GM19239 (cell line): Measurements from ENCODE around the gene INTS1.
A peak's percentile ranks its signal among the peaks of the same experiment; 100 is the strongest.

Source experiments
- DNase-seq: peaks from one replicate; pipeline ENCODE4 v3.0.0; 2011; ENCODE audit warnings: low spot score; ENCODE audit not compliant: insufficient read length
- FAIRE-seq: peaks from 2 replicates; lab custom pipeline; 2011; peaks lifted over from hg19 to GRCh38; lab: Jason Lieb, UNC

Gene INTS1

DNA sequence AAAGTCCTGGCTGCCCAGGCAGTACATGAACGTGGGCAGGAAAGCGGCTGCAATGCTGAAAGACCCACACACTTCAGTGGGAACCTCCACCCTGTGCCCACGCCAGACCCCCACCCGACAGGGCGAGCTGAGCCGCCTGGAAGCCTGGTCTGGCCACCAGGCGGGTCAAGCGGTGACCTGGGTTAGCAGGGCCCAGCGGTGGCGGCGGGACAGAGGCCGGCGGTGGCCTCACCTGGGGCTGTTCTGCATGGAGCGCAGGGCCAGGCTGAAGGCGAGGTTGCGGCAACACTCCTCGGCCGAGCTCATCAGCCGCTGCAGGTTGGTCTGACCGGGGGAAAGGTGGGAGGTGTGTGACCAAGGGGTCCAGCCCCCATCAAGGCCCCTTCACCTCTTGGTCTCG lies 33.3 kb downstream of the INTS1 start:
- FAIRE-seq = no peak
- DNase-seq = no peak

DNA sequence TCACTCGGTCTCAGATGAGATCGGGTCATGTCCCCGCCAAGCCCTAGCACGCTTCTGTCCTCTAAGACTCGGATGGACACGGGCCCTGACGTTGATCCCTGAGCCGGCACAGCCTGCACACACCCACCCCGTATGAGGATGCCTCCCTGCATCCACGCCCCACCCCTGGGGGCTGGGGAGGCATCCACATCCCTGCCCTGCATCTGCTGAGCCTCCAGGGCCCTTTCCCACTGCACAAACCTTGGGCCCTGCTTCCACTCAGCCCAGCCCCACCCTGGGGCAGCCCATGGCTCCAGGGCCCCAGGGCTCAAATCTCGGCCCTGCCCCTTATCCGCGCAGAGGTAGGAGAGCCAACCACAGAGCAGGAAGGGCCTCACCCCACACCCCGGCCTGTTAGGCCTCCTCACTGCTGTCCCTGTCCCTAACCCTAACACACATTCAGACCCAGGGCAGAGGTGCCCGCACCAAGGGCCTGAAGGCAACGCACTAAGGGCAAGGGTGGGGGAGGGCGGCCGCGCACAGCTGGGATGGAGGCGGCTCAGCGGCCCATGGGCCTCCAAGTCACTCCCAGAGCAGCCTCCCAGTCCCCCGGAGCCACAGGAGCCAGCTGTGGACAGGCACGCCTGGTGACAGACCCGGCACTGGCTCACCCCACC lies 35.4 kb downstream of the INTS1 start:
- DNase-seq (no peak), FAIRE-seq (no peak)

DNA sequence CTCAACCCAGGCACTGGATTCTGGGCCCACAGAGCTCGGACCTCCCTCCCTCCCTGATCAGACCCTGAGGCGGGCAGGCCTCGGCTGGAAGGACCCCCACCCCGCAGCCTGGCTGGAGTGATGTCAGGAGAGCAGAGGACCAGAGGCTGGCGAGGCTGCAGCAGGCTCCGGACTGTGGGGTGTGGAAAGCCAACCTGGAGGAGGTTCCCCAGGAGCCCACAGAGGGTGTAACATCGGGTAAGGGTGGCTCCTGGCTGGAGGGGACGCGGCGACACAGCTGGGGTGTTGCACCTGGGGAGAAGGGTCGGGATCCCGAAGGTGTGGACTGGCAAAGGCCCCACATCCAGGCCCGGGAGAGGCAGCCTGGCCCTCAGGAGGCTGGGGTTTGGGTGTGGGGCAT lies 36.0 kb downstream of the INTS1 start:
- FAIRE-seq (no peak), DNase-seq (no peak)

DNA sequence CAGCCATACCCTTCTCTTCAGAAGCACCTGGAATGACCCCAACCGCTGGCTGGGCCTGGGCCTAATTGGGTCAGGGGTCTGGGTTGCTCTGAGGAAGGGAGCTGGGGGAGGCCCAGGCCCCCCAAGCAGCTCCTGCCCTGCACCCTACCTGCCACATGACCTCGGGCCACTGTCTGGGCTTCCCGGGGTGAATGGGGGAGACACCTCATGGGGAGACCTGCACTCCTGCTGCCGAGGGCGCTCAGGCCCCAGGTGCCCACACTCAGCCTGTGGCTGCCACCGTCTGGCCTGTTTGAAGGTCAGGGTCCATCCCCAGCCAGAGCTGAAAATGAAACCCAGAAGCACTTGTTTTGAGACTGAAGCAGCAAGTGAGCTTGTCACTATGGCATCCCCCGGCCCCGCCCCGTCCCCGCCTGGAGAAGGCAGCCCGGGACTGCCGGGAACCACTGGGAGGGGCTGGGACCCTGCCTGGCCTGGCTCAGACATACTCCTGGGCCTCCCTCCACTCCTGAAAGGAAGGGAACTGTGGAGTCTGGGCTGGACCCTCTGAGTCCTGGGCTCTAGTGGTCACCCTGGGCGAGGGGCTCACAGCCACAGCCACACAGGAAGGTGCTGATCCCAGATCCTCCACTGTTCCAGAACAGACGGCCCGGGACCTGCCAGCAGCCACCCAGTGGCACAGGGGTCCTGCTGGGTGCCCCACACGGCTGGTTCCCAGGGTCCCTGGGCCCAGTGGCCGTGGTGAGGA lies 37.5 kb downstream of the INTS1 start:
- DNase-seq (no peak), FAIRE-seq (no peak)

DNA sequence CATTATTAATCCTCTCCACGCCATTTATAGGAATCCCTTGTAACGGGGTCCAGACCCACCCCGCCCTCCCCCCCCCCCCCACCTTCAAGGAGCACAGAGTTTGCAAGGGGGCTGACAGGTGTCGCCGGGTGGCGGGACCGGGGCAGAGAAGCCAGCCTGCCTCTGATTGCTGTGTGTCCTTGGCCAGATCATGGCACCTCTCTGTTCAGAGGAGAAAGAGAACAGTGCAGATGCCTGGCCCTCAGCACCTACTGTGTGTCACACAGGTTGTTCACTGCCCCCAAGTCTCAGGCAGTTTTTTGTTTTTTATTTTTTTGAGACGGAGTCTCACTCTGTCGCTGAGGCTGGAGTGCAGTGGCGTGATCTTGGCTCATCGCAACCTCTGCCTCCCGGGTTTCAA lies 39.5 kb downstream of the INTS1 start:
- FAIRE-seq (no peak), DNase-seq (no peak)

DNA sequence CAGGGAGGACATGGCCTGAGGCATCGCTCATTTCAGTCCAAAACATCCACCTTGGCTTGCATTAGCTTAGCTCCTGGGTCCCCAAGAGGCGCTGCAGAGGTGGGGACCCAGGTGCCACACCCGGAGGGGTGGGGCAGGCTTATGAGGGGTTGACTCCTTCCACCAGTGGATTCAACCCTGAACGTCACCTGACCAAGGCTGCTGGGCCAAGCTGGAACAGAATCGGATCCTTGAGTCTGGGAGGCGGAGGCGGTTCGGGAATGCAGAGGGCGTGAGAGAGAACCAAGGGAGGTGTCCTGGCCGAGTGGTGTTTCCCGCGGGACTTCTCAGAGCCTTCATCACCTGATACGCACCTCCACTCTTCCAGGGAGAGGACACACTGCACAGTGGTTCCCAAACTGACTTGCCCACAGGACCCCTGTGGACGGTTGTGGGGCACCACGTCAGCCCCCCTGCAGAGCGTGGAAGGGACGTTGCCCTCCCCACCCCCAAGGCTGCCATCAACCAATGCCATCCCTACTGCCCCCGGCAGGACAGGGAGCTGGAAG lies 40.4 kb downstream of the INTS1 start:
- FAIRE-seq = no peak
- DNase-seq = no peak

DNA sequence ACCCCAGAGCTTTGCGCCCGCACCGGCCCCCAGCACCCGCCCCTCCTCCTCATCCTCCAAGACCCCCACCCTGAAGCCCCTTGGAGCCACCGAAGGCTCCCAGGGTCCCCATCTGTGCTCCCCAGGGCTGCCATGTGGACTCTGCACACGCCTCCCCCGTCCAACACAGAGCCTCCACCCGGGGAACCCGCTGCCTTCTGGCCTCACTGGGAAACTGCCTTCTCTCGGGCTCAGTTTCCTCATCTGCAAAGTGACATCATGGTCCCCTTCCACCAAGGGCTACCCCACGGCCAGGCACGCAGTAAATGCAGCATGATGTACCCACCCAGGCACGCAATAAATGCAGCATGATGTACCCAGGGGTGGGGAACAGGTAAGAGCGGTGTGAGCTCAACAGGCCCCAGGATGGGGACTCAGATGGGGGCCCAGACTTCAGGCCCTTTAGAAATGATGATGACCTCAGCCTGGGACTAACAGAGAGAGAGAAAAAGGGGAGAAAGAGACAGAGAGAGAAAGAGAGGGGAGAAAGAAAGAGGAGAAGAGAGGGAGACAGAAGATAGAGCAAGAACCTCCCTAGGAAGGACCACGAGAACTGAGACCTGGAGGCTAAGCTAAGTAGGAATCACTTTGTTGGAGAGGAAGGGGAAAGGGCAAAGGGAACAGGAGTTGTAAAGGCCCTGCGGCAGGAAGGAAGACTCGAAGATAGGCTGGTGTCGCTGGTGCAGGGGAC lies 42.4 kb downstream of the INTS1 start:
- DNase-seq = no peak
- FAIRE-seq = no peak

DNA sequence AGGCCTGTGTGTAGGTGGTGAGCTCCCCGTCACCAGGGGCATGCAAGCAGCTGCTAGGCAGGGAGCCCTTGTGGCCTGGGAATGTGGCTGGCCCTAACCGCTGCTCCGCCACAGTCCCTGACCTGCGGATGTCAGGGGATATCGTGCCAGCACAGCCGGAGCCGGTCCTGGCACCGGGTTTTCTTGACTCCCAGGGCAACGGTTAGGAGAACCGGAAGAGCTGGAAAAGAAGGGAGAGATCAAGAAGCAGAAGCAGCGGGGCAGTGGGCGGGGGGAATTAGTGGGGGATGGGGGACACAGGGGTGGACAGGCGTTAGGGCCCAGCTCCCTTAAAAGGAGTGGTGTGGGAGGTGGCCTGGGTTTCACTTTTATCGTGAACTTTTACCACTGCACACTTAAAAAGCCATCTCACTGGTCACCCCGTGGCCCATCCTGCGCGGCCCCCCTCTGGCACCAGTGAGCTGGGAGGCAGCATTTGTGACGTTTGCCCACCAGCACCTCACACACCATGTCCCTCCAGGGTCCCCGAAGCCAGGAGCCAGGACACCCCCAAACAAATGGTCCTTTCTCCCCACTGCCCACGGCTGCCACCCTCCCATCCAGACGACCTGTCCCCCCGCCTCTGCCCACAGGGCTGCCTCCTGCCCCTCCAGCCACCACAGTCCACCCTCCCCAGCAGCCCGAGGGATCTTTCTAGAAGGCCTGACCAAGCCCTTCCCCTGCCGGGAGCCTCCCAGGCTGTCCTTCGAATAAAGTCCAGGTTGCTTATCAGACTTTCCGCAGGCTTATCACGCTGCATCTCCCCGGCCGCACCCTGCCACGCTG lies 43.2 kb downstream of the INTS1 start:
- FAIRE-seq = no peak

DNA sequence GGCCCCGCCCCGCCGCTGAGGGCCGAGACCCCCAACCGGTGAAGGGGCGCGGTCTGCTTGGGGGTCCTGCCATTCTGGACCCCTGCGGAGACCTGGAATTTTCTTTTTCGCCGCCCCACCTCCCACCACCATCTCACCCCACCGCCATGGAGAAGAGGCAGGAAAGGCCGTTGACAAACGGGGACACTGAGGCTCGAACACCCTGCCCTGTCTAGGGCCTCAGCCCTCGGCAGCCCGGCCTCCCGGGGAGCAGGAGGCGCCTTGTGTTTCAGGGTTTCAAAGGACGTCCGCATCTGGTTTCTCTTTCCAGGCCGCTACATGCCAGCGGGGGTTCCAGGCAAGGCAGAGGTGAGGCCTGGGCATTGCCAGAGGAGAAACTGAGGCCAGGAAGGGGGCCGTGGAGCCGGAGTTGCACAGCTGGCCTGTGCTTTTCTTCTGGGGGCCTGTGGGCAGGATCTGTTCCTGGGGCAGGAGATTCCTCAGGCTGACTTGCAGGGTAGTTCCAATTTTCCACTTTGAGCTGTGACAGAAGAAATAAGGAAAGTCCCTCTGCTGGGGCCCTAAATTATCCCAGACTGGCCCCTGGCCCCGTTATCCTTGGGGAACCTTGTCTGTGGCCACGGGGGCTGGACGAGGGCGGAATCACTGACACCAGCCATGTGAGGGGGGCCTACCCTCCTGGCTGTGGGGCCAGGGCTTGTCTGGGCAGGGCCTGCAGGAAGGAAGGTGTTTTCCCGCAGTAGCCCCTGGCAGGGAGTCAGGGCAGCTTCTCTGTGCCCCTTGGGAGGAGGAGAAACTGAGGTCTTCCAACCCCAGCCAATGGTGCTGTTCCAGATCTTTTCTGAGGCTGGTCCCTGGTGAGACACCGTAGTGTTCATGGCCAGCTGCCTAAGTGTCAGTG lies 44.0 kb downstream of the INTS1 start:
- FAIRE-seq = no peak
- no peak for DNase-seq

More for the DNA sequence above, 43.2 kb downstream of the INTS1 start:
- DNase-seq = no peak

DNA sequence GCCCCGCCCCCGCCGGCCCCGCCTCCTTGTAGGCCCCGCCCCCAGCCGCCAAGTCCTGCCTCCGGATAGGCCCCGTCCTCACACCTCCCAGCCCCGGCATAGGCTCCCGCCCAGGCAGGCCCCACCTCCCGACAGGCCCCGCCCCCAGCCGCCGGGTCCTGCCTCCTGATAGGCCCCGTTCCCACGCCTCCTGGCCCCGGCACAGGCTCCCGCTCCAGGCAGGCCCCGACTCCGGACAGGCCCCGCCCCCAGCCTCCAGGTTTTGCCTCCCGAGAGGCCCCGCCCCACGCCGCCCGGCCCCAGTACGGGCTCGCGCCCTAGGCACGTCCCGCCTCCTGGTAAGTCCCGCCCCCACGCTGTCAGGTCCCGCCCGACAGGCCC lies 44.7 kb downstream of the INTS1 start:
- FAIRE-seq (peak; percentile 68), DNase-seq (peak; percentile 100)

DNA sequence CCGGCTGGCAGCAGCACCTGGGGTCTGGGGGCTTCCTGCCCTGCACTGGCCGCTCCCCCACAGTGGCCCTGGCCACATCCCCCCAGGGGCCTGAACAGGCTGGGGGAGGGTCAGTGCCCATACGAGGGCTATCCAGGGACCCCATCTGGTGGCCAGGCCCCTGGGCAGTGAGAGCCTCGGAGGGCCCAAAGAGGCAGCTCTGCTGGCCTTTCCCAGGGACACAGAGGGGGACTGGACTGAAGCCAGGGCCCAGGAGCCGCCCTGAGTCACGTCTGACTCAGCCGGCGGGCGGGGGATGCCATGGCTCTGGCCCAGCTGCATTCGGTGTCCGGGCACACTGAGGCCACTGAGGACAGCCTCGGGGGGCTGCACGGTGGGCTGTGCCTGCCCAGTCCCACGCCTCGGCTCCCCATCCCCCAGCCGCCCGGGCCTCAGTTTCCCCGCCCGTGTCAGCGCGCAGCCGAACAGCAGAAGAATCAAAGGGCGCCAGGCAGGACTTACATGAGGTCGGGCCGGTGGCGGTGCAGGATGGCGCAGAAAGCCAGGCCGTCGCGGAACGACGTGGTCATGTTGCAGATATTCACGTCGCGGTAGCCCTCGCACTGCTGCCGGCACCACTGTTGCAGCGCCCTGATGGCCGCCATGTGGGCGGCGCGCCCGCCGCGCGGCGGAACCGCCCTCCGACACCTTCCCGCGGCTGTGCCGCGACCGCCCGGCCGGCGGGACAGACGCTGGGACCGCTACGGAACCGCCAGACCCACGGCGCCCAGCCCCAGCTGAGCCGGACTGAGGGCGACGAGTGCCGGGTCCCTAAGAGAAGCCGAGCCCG lies 45.3 kb downstream of the INTS1 start, which contains the start of gene MICALL2:
Gene MICALL2 (minus strand): TSS at position 788 of the 829 bp plus-strand sequence. CDS start 144 bp downstream, at position 644.
- no peak for DNase-seq
- no peak for FAIRE-seq

DNA sequence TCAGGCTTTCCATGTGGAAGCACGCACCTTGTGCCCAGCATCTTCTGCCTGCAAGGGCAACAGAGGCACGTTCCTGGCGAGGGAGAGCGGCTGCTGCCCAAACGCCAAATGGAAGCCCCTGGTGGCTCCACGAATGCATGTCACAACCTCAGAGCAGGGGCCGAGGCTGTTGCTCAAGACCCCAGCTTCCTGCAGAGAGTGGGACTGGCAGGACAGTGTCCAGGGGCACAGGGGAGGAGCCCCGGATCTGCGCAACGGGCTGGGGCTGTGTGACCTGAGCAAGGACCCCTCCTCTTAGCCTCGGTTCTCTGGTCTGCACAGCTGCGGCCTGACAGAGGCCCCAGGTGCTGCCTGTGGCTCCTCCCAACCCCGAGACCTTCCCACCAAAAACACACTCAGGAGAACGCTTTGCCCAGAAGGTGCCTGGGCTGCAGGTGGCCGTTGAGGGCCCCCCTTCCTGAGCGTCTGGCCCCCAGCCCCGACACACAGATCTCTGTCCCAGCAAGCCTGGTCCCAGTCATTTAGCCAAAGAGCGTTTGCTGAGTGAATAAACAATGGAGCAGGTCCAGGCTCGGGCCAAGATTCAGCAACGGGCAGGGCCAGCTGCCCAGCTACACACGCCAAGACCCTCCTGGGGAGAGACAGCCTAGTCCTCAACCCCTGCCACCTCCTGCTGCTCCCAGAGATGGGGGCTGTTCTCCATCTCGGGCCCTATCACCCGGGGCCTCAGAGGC lies 46.1 kb downstream of the INTS1 start:
- no peak for FAIRE-seq

DNA sequence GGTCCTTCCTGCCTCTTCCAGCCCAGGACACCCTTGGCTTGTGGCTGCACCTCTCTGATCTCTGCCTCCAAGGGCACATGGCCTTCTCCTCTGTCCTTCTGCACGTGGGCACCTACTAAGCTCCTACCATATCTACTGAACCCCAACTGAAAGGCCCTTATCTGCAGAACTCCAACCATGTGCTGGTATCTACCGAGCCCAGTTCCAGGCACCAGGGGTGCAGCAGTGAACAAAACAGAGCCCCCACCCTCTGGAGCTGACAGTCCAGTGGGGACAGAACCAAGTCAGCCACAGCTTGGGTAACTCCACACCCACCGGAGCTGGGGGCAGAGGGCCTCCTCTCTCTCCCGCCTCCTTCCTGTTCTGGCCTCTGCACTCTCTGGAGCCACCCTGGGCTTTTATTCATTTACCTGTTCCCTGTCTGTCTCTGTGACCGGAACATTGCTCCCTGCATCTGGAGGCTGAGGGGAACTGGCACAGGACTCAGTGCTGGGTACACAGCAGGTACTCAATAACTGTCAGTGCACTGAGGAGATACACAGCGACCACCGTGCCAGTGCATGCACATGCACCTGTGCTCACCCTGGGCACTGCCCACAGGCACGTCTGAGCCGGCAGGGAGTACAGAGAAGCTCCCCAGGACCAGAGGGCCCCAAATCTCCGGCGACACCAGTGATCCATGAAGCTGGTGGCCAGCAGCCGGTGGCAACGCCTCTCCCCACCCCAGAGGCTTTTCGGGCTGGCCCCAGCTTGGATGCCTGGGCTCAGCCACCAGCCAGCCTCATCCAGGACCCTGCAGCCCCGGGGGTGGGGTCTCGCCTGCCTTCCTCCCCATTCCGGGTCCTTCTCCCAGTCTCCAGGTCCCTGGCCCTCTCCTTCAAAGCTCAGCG lies 46.9 kb downstream of the INTS1 start:
- no peak for FAIRE-seq

More for the DNA sequence above, 46.1 kb downstream of the INTS1 start:
- no peak for DNase-seq

DNA sequence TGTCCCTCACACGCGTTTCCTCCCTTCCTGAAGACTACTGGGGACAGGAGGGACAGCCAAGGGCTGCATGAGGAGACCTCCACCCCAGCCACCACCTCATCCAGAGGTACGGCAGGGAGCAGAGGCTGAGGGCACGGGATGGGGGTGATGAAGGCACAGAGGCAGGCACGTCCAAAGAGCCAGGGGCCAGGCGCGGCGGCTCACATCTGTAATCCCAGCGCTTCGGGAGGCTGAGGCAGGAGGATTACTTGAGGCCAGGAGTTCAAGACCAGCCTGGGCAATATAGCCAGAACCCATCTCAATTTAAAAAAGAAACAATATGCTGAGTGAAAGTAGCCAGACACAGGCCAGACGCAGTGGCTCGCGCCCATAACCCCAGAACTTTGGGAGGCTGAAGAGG lies 48.2 kb downstream of the INTS1 start:
- FAIRE-seq = no peak
- DNase-seq = no peak

More for the DNA sequence above, 46.9 kb downstream of the INTS1 start:
- no peak for DNase-seq

DNA sequence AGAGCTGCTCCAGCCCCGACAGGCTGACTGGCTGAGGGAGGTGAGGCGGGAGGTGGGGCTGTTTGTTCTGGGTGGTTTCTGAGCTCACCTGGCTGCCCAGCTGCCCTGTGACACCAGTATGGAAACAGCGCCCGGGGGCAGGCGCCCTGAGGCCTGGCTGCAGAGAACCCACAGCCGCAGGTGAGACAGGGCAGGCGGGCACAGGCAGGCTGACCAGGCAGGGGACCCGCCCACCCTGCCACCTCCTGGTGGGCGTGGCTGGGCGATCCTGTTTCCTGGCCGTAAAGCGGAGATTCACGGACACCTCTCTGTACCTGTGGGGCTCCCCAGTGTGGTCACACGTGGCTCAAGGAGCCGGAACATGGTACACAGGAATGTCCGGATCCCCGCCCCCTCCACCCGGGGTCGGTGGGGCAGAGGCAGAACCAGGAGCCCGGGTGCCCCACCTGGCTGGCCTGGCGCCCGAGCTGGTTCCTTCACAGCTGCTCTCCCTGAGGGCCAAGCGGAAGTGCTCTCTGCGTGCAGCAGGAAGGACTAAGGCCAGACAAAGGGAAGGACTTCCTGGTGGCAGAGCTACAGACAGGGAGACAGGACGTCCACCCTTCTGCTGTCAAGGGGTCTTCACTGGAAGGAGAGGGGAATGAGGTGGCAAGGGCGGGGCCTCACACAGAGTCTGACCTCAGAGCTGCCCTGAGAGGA lies 48.8 kb downstream of the INTS1 start:
- no peak for FAIRE-seq
- DNase-seq = no peak

DNA sequence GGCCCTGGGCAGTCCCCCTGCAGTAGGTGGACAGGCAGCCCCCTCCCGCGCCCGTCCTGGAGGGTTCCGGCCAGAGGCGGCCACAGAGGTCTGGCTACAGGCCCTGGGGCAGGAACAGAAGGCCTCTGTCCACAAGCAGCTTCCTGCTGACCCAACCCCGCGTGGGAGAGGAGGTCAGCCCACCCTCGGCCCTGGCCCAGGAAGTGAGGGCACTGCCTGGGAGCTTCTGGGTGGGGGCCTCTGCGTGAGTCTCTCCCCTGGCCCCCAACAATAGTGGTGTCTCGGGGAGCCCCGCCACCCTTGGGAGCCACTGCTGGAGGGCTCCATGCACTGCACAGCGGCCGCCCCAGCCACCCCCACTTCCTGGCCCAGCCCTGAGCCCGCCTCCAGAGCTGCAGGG lies 49.6 kb downstream of the INTS1 start:
- no peak for FAIRE-seq
- DNase-seq = no peak
